Activated CD8-positive, alpha-beta memory T cell treated with anti-CD3 and anti-CD28 coated beads for 36 hours (primary cell): ENCODE measurements around the gene SULT1B1. TPM values are rescaled to one million over a fixed set of nuclear protein-coding genes. Genes with fewer than 3 reads are reported as not detected.

Experiments used
- CTCF ChIA-PET: fragments of 350-600 bp; sonication (Branson Sonifier 250); formaldehyde crosslinking; loops from one replicate; lab custom pipeline; 2021; ENCODE audit warnings: antibody characterized with exemption; lab: Charles Lee
- POLR2A ChIA-PET: fragments of 350-600 bp; sonication (Branson Sonifier 250); formaldehyde crosslinking; loops from one replicate; lab custom pipeline; 2021; ENCODE audit warnings: antibody characterized with exemption; lab: Charles Lee
- total RNA-seq, 2 experiments: library from RNA; stranded (reverse); gene quantifications; one replicate each; pipeline ENCODE4 v1.2.3, GENCODE V29; 2021

SULT1B1 gene
- total RNA-seq, 2 experiments from 2014 or later: 0.13 to 0.15 TPM

DNA sequence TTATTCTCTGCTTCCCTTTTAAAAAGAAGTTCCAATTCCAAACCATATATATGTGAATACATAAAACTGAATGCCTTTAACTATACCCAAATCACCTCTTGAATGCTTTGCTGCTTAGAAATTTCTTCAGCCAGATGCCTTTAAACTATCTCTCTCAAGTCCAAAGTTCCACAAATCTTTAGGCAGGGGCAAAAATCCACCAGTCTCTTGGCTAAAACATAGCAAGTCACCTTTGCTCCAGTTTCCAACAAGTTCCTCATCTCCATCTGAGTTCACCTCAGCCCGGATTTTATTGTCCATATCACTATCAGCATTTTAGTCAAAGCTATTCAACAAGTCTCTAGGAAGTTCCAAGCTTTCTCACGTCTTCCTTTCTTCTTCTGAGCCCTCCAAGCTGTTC lies 49.8 kb downstream of the SULT1B1 start:
- ChIA-PET CTCF (no interaction called here), POLR2A (no interaction called here)

DNA sequence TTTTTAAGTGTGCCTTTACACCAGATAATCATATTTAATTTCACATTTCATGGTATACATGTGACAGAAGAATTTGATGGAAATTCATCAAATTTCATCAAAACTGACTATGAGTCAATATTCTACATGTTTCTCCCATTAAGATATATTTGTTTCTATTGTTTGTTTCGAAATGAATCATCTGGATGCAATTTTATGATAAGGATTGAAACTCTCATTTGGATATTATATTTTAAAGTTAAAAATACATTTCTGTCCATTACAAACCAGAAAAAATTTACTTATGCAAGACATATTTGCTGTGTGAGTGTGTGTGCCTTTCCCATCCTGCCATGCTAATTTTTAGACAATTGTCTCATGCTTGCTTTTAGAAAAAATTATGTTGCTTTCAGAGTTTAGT lies 52.2 kb downstream of the SULT1B1 start:
- CTCF ChIA-PET: no interaction called here

DNA sequence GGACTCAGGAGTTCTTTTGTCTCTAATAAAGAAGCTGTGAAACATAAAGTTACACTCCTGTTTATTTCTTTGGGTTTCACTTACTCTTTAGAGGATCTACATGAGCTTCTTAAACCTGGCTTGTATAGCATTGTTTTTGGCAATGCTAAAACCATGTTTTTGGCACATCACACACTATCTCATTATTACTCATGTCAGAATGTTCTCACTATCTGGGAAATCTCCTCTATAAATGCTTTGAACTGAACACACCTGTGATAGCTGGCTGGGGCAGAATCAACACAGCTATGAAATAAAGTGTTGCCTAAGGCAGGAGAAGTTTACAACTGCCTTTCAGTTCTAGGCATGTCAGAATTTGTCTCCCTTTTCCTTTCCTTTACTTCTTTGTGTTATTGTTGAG lies 52.6 kb downstream of the SULT1B1 start:
- POLR2A ChIA-PET: no interaction called here
- CTCF ChIA-PET: no interaction called here

More for the DNA sequence above, 52.2 kb downstream of the SULT1B1 start:
- POLR2A ChIA-PET: no interaction called here

DNA sequence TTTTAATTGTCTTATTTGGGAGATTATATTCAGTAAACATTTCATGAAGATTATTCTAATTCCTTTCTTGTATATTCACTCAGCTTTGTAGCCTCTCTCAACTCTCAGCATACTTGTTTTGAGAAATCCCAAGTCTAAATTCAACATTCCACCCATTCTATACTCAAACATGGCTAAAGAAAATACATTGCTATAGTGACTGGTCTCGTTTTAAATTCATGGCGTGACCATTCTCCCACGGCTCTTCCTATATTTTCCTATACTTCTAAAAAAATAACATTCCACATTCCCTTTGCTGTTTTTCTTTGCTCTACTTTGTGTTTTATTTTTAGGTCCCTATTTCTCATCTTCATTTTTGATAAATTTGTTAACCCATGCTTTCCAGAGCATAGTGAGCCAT lies 58.2 kb downstream of the SULT1B1 start:
- ChIA-PET POLR2A (no interaction called here), CTCF (no interaction called here)

DNA sequence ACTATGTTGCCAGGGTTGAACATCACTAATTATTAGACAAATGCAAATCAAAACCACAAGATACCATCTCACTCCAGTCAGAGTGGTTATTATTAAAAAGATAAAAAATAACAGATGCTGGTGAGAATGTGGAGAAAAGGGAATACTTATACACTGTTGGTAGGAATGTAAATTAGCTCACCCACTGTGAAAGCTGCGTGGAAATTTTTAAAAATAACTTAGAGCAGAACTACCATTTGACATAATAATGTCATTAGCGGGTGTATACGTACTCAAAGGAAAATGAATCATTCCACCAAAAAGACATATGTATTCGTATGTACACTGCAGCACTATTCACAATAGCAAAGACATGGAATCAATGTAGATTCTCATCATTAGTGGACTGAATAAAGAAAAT lies 58.7 kb downstream of the SULT1B1 start:
- ChIA-PET POLR2A (no interaction called here), CTCF (no interaction called here)

DNA sequence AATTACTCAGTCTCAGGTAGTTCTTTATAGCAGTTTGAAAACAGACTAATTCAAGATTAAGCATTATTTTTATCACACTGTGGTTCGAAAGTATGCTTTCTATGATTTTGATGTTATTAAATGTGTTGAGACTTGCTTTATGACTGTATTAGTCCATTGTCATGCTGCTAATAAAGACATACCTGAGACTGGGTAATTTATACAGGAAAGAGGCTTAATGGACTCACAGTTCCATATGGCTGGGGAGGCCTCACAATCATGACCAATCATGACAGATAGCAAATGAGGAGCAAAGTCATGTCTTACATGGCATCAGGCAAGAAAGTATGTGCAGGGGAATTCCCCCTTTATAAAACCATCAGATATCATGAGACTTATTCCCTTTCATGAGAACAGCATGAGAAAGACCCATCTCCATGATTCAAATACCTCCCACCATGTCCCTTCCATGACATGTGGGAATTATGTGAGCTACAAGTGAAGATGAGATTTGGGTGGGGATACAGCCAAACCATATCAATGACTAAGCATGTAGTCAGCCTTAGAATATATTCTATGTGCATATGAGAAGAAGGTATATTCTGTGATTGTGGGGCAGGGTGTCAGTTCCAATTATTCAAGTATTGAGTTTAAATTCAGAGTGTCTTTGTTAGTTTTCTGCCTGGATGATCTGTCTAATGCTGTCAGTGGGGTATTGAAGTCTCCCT lies 62.7 kb downstream of the SULT1B1 start:
- ChIA-PET CTCF (no interaction called here), POLR2A (no interaction called here)

DNA sequence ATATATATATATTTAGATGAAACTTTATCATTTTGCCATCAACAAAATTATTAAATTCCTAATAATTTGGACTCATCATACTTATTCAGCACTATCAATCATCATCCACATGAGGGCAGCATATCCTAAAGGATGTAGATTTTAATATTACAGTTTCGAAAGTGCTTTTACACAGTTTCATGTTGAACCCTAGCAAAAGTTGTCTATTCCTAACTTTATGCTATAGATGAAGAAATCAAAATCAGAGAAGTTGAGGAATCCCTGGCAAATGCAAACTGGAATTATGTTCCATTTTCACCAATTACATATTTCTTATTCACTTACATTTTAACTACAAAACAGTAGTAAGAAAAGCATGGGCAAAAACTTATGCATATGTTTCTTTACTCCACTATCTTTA lies 70.8 kb downstream of the SULT1B1 start:
- POLR2A ChIA-PET: no interaction called here
- CTCF ChIA-PET: no interaction called here

DNA sequence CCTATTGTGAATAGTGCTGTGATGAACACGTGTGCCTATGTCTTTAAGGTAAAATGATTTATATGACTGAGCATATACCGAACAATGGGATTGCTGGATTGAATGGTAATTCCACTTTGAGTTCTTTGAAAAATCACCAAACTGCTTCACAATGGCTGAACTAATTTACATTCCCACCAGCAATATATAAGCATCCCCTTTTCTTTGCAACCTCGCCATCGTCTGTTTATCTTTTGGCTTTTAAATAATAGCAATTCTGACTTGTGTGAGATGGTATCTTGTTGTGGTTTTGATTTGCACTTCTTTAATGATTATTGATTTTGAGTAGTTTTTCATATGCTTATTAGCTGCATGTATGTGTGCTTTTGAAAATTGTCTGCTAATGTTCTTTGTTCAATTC lies 75.6 kb downstream of the SULT1B1 start:
- CTCF ChIA-PET: no interaction called here
- POLR2A ChIA-PET: no interaction called here

Other genes with a start within 250 kb of the SULT1B1 start
- gene UGT2A2, start 121.0 kb downstream of the SULT1B1 start, total RNA-seq: not detected
- gene UGT2A1, start 107.4 kb downstream of the SULT1B1 start, total RNA-seq: not detected
- not detected for gene SULT1E1, start 99.5 kb upstream of the SULT1B1 start, total RNA-seq
- gene CSN1S1, start 170.4 kb upstream of the SULT1B1 start, total RNA-seq: not detected
- not detected for gene CSN2, start 205.1 kb upstream of the SULT1B1 start, total RNA-seq
- gene STATH, start 235.3 kb upstream of the SULT1B1 start, total RNA-seq: not detected